ENCODE measurements around the gene RITA1. TPM values are rescaled to one million over a fixed set of nuclear protein-coding genes. Genes with fewer than 3 reads are reported as not detected.
A peak's percentile ranks its signal among the peaks of the same experiment; 100 is the strongest.

The RITA1 gene
- total and polyA plus RNA-seq, 10 of the 15 experiments (the other 5 are each of a cell fraction or from before 2014, with no cell fraction given), result 2.3 to 39.9 (median 24.8) TPM

DNA sequence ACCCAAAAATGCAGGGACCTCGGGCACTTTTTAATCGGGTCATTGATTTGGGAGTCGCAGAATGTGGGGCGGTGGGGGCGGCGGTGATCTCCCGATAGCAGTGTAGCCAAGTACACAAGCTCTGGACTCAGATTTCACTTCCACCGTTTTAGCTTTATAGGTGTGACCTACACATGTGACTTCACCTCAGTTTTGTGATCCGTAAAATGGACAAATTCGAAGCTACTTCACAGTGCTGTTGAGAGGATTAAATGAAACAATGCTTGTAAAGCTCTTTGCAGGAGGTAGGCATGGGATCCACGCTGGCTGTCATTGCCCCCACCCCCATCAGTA lies 478 bp downstream of the RITA1 start (continued):
- TF ChIP-seq, protein P1, sequence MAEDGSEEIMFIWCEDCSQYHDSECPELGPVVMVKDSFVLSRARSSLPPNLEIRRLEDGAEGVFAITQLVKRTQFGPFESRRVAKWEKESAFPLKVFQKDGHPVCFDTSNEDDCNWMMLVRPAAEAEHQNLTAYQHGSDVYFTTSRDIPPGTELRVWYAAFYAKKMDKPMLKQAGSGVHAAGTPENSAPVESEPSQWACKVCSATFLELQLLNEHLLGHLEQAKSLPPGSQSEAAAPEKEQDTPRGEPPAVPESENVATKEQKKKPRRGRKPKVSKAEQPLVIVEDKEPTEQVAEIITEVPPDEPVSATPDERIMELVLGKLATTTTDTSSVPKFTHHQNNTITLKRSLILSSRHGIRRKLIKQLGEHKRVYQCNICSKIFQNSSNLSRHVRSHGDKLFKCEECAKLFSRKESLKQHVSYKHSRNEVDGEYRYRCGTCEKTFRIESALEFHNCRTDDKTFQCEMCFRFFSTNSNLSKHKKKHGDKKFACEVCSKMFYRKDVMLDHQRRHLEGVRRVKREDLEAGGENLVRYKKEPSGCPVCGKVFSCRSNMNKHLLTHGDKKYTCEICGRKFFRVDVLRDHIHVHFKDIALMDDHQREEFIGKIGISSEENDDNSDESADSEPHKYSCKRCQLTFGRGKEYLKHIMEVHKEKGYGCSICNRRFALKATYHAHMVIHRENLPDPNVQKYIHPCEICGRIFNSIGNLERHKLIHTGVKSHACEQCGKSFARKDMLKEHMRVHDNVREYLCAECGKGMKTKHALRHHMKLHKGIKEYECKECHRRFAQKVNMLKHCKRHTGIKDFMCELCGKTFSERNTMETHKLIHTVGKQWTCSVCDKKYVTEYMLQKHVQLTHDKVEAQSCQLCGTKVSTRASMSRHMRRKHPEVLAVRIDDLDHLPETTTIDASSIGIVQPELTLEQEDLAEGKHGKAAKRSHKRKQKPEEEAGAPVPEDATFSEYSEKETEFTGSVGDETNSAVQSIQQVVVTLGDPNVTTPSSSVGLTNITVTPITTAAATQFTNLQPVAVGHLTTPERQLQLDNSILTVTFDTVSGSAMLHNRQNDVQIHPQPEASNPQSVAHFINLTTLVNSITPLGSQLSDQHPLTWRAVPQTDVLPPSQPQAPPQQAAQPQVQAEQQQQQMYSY (CRISPR knock-in tag; IDR thresholded peaks at IDR 0.05), result no peak
- TF ChIP-seq SUZ12 (IDR thresholded peaks at IDR 0.05; ENCODE audit: unreplicated experiment) (no peak), SMARCA5 (IDR thresholded peaks at IDR 0.05) (no peak), NFIC (IDR thresholded peaks at IDR 0.05; ENCODE audit: low read depth, low read length) (no peak), ZNF274 (IDR thresholded peaks at IDR 0.05; ENCODE audit: insufficient read depth, insufficient read length) (no peak), STAT3 (IDR thresholded peaks at IDR 0.05; ENCODE audit: low read depth, low read length) (no peak), BHLHE40 (IDR thresholded peaks at IDR 0.05; ENCODE audit: borderline replicate concordance in 1 of 2, low read depth in 2 of 2, low read length in 1 of 2) (peak in 1 of 2 experiments; percentile 7; a peak in 1 of 4 replicates), ZZZ3 (IDR thresholded peaks at IDR 0.05; ENCODE audit: control insufficient read depth, insufficient read length, low read depth) (no peak), ZNF207 (IDR thresholded peaks at IDR 0.05; ENCODE audit: borderline replicate concordance) (no peak), KAT2A (conservative IDR thresholded peaks at IDR 0.05; ENCODE audit: control insufficient read depth, low read depth, low read length) (no peak), RCOR1 (conservative IDR thresholded peaks at IDR 0.05; ENCODE audit: low read depth, low read length) (0 out of 2 replicates have a peak, but pooled peaks have one; percentile 41), SPI1 (IDR thresholded peaks at IDR 0.05; ENCODE audit: borderline replicate concordance, insufficient read depth, low read depth, low read length) (no peak), MTA2 (IDR thresholded peaks at IDR 0.05; ENCODE audit: low read depth) (no peak), MEF2A (IDR thresholded peaks at IDR 0.05; ENCODE audit: insufficient read depth, low read depth, low read length) (no peak), MYC (IDR thresholded peaks at IDR 0.05; ENCODE audit: insufficient read depth, insufficient read length, insufficient replicate concordance, low read length, severe bottlenecking) (no peak)
- TF ChIP-seq, protein P2, sequence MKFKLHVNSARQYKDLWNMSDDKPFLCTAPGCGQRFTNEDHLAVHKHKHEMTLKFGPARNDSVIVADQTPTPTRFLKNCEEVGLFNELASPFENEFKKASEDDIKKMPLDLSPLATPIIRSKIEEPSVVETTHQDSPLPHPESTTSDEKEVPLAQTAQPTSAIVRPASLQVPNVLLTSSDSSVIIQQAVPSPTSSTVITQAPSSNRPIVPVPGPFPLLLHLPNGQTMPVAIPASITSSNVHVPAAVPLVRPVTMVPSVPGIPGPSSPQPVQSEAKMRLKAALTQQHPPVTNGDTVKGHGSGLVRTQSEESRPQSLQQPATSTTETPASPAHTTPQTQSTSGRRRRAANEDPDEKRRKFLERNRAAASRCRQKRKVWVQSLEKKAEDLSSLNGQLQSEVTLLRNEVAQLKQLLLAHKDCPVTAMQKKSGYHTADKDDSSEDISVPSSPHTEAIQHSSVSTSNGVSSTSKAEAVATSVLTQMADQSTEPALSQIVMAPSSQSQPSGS (IDR thresholded peaks at IDR 0.05; ENCODE audit: low read length), result no peak
- TF ChIP-seq, protein P3, sequence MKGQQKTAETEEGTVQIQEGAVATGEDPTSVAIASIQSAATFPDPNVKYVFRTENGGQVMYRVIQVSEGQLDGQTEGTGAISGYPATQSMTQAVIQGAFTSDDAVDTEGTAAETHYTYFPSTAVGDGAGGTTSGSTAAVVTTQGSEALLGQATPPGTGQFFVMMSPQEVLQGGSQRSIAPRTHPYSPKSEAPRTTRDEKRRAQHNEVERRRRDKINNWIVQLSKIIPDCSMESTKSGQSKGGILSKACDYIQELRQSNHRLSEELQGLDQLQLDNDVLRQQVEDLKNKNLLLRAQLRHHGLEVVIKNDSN (IDR thresholded peaks at IDR 0.05; ENCODE audit: borderline replicate concordance, extremely low read length, insufficient read depth, low read depth, low read length), result no peak
